ENCODE measurements around the gene FAM98C.

The FAM98C gene

GRCh38 chr19:38457690-38458405 lies 55.0 kb downstream of the FAM98C start:
- WGBS, 2 experiments (ENCODE audit: insufficient coverage in 2 of 2): 80 to 89% methylated on average over 8 to 9 of the region's 15 CpGs
- no peaks in the 10 kb centered on the region for H3K9me3 ChIP-seq (ENCODE audit: control insufficient read depth, low read length)
- no peak overlapping the region for H3K4me3 ChIP-seq (ENCODE audit: extremely low read depth, insufficient read depth, low read length, poor library complexity, severe bottlenecking)
- H3K27ac ChIP-seq (ENCODE audit: low read depth, low read length, severe bottlenecking): no peak overlapping the region
- no peaks in the 10 kb centered on the region for H3K36me3 ChIP-seq (ENCODE audit: control insufficient read depth, insufficient read depth, low read length)
- no peaks in the 10 kb centered on the region for H3K4me1 ChIP-seq (ENCODE audit: control insufficient read depth, insufficient read depth, low read length, poor library complexity, severe bottlenecking)

All from mesodermal cell (in vitro differentiated cells).